Kidney (tissue), 14 donors: ENCODE measurements around the gene PPA1. TPM values are rescaled to one million over a fixed set of nuclear protein-coding genes. Genes with fewer than 3 reads are reported as not detected.
"Not testable (repeated sequence)": the region's sequence is repeated elsewhere in the genome, so short reads cannot be mapped to it uniquely, and the experiment has no call there.

ENCODE experiments used
- DNase-seq, 5 donors: peaks; one replicate each; pipeline ENCODE4 v3.0.0-alpha.2; 2013 to 2020
- FAIRE-seq: peaks from 2 replicates; lab custom pipeline; 2012; peaks lifted over from hg19 to GRCh38; lab: Jason Lieb, UNC
- H3K27ac ChIP-seq, 2 donors: one replicate each; pipeline ENCODE4 v1.7.0; 2013; ENCODE audit warnings: low read depth in 2 of 2, low read length in 2 of 2, inconsistent platforms in 1 of 2
- H3K27me3 ChIP-seq: one replicate; pipeline ENCODE4 v1.7.1; 2013; ENCODE audit warnings: low read length, inconsistent platforms; ENCODE audit not compliant: control insufficient read depth, insufficient read depth
- H3K36me3 ChIP-seq, 3 donors: one replicate each; pipeline versions ENCODE4 v1.7.0 to v1.7.1; 2013; ENCODE audit warnings: low read length in 3 of 3, control low read depth in 1 of 3, inconsistent platforms in 1 of 3; ENCODE audit not compliant: insufficient read depth in 3 of 3, control insufficient read depth in 2 of 3
- H3K4me1 ChIP-seq, 3 donors: one replicate each; pipeline versions ENCODE4 v1.7.0 to v1.7.1; 2013; ENCODE audit warnings: low read length in 3 of 3, inconsistent platforms in 1 of 3, low read depth in 1 of 3; ENCODE audit not compliant: control insufficient read depth in 2 of 3, insufficient read depth in 2 of 3
- H3K4me3 ChIP-seq, 3 donors: one replicate each; pipeline versions ENCODE4 v1.7.0 to v1.8.1; 2013; ENCODE audit warnings: low read length in 3 of 3, control low read depth in 1 of 3, inconsistent platforms in 1 of 3
- H3K9ac ChIP-seq, 3 donors: one replicate each; pipeline versions ENCODE4 v1.7.0 to v1.7.1; 2013; ENCODE audit warnings: low read length in 3 of 3, control low read depth in 1 of 3, inconsistent platforms in 1 of 3
- H3K9me3 ChIP-seq, 3 donors: one replicate each; pipeline versions ENCODE4 v1.7.0 to v1.7.1; 2013; ENCODE audit warnings: low read length in 3 of 3, control low read depth in 1 of 3, inconsistent platforms in 1 of 3; ENCODE audit not compliant: control insufficient read depth in 2 of 3, insufficient read depth in 1 of 3
- intact Hi-C: fragments of 100-400 bp; cut with DNase I; formaldehyde crosslinking; loops from one replicate; pipeline ENCODE4 v1.11.1; 2022
- polyA plus RNA-seq: library from polyadenylated mRNA; stranded (reverse); fragments of 350-450 nt; fragmentation: Illumina TruSeq; extraction: RNeasy Lipid Tissue Mini Kit (QIAGEN cat#74804); gene quantifications from one replicate; pipeline ENCODE4 v1.2.3, GENCODE V29; 2014; ENCODE audit warnings: low read depth, low replicate concordance; ENCODE audit not compliant: insufficient read depth
- total RNA-seq: library from RNA; stranded (reverse); fragmentation: NEBNext Ultra II Directional; extraction: Animal tissue kit (Norgen Biotek cat#: 25700); gene quantifications from one replicate; pipeline ENCODE4 v1.2.1, GENCODE V29; 2021
- TF ChIP-seq, protein P1 (sequence below): IDR thresholded peaks from 3 replicates; pipeline ENCODE4 v1.5.1; 2012; ENCODE audit warnings: mild to moderate bottlenecking, moderate library complexity, borderline replicate concordance; ENCODE audit not compliant: insufficient read depth; ENCODE audit errors: extremely low read depth
- donor health status: control.
- donor health status: control.
- donor health status: control.
- donor health status: control.
- donor health status: control.
- donor health status: DM: yes; HTN: yes; CAD: no.
- donor health status: Normal renal cell carcinoma (clear cell type).

Gene PPA1
- total and polyA plus RNA-seq, 2 donors from 2014 or later, result 116 to 168 TPM

DNA sequence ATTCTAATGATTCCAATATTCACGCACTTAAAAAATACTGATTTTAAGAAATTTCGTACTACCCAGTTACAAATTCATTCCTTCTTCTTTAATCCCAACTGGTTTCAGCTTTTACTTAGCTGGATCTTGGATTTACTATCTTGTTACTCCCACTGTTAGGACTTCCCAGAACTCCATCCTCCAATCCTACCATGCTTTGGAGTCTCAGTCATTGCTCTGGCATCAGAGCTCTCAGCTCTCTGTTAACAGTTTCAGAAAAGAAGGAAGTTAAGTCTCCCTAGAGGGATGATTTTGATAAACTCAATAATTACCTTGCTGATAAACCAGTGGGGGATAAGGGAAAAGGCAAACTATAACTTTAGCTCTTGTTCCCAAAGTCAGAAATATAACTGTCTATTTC, 9.5 kb downstream of the PPA1 start:
- H3K36me3 ChIP-seq, result no peaks in the 10 kb centered on the region
- no peak overlapping the region for H3K9ac ChIP-seq
- TF ChIP-seq, protein P1, sequence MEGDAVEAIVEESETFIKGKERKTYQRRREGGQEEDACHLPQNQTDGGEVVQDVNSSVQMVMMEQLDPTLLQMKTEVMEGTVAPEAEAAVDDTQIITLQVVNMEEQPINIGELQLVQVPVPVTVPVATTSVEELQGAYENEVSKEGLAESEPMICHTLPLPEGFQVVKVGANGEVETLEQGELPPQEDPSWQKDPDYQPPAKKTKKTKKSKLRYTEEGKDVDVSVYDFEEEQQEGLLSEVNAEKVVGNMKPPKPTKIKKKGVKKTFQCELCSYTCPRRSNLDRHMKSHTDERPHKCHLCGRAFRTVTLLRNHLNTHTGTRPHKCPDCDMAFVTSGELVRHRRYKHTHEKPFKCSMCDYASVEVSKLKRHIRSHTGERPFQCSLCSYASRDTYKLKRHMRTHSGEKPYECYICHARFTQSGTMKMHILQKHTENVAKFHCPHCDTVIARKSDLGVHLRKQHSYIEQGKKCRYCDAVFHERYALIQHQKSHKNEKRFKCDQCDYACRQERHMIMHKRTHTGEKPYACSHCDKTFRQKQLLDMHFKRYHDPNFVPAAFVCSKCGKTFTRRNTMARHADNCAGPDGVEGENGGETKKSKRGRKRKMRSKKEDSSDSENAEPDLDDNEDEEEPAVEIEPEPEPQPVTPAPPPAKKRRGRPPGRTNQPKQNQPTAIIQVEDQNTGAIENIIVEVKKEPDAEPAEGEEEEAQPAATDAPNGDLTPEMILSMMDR, result no peak
- intact Hi-C loops, result no loop called here
- no peak overlapping the region for H3K27ac ChIP-seq
- H3K4me1 ChIP-seq, result peaks cover 0 to 7% (median 5%) of the 10 kb centered on the region in 3 donors
- H3K4me3 ChIP-seq, result no peak overlapping the region
- no peaks in the 10 kb centered on the region for H3K9me3 ChIP-seq
- DNase-seq (no peak), FAIRE-seq (no peak)
- no peaks in the 10 kb centered on the region for H3K27me3 ChIP-seq

DNA sequence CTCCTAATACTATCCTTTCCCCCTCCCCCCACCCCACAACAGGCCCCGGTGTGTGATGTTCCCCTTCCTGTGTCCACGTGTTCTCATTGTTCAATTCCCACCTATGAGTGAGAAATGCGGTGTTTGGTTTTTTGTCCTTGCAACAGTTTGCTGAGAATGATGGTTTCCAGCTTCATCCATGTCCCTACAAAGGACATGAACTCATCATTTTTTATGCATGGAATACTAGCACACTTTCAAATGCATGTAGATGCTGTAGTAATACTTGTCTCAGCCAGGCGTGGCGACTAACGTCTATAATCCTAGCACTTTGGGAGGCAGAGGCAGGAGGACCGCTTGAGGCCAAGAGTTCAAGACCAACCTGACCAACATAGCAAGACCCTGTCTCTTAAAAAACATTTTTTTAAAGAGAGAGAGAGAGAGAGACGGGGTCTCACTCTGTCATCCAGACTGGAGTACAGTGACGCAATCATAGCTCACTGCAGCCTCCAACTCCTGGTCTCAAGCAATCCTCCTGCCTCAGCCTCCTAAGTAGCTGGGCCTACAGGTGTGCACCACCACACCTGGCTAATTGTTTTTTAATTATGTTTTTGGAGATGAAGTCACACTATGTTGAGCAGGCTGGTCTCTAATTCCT, 10.3 kb downstream of the PPA1 start:
- H3K4me1 ChIP-seq, H3K4me3 ChIP-seq, FAIRE-seq, intact Hi-C loops, H3K9me3 ChIP-seq, H3K27me3 ChIP-seq, H3K27ac ChIP-seq, H3K9ac ChIP-seq, DNase-seq, H3K36me3 ChIP-seq: not testable (repeated sequence)

DNA sequence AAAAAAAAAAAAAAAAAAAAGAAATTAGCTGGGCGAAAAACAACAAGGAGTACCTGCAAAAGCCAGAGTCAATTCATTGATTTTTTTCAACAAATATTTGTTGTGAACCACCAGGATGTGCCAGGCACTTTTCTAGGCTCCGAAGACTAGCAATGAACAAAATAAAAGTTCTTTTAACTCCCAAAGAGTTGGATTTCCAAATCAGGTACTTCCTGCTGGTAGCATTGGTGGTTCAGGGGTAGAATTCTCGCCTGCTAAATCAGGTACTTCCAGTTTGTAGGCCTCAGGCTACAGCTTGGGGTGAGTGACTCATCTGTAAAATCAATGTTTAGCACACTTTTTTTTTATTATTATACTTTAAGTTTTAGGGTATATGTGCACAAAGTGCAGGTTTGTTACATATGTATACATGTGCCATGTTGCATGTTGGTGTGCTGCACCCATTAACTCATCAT, 10.9 kb downstream of the PPA1 start:
- intact Hi-C loops, result no loop called here
- DNase-seq, result peak in 2 of 5 donors; percentile 21 to 25
- no peak for FAIRE-seq
- TF ChIP-seq, protein P1, result no peak
- Histone ChIP-seq H3K9ac (no peak overlapping the region), H3K27ac (no peak overlapping the region), H3K9me3 (no peaks in the 10 kb centered on the region), H3K4me1 (peaks cover 0 to 3% (median 0%) of the 10 kb centered on the region in 3 donors), H3K4me3 (no peak overlapping the region), H3K36me3 (peaks cover 0 to under 1% (median under 1%) of the 10 kb centered on the region in 3 donors), H3K27me3 (no peaks in the 10 kb centered on the region)

DNA sequence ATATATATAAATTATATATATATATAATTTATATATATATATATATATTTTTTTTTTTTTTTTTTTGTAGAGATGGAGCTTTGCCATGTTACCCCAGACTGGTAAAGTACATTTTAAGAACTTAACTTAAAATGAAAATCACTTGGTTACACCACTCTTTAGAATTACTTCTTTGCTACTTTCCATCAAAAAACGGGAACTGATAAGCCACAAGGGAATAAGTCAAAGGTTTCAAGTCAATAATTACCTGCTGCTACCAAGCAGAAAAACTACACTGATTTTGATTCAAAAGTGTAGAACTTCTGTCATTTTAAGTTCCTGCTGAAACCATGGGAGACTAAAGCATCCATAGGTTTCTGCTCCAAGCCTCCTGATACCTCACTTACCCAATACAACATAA, 12.2 kb downstream of the PPA1 start:
- TF ChIP-seq, protein P1, result no peak
- intact Hi-C loops, result no loop called here
- Histone ChIP-seq H3K36me3 (peaks cover under 1 to 4% (median 2%) of the 10 kb centered on the region in 3 donors), H3K27ac (no peak overlapping the region), H3K4me3 (no peak overlapping the region), H3K27me3 (no peaks in the 10 kb centered on the region), H3K4me1 (no peaks in the 10 kb centered on the region), H3K9ac (no peak overlapping the region), H3K9me3 (no peaks in the 10 kb centered on the region)
- DNase-seq (no peak), FAIRE-seq (no peak)
